OCI-LY1 (cell line): ENCODE measurements around the gene IL1R2.

Experiments used
- CTCF ChIP-seq: fragments of 200-600 bp; sonication (generic), shearing (Covaris generic); IDR thresholded peaks from 2 replicates; pipeline ENCODE4 v1.5.1; 2017; ENCODE audit warnings: mild to moderate bottlenecking, antibody characterized with exemption, low read length, moderate library complexity, mixed read lengths
- EZH2 ChIP-seq: fragments of 200-600 bp; sonication (generic), shearing (Covaris generic); IDR thresholded peaks from 2 replicates; pipeline ENCODE4 v1.8.0; 2017; ENCODE audit warnings: borderline replicate concordance, mixed run types, mild to moderate bottlenecking, antibody characterized with exemption, low read length, moderate library complexity, mixed read lengths

GRCh38 chr2:102027036-102027980 lies 35.5 kb downstream of the IL1R2 start:
- no peak for TF ChIP-seq CTCF
- no peak for TF ChIP-seq EZH2
